GM12801 (cell line): Measurements from ENCODE around the gene C16orf78.

Experiments used
- TF ChIP-seq, protein P1 (sequence below): IDR thresholded peaks from one replicate; pipeline ENCODE4 v1.5.1; 2011; ENCODE audit warnings: control low read depth; ENCODE audit not compliant: insufficient read length; ENCODE audit errors: extremely low read depth

Gene C16orf78

DNA sequence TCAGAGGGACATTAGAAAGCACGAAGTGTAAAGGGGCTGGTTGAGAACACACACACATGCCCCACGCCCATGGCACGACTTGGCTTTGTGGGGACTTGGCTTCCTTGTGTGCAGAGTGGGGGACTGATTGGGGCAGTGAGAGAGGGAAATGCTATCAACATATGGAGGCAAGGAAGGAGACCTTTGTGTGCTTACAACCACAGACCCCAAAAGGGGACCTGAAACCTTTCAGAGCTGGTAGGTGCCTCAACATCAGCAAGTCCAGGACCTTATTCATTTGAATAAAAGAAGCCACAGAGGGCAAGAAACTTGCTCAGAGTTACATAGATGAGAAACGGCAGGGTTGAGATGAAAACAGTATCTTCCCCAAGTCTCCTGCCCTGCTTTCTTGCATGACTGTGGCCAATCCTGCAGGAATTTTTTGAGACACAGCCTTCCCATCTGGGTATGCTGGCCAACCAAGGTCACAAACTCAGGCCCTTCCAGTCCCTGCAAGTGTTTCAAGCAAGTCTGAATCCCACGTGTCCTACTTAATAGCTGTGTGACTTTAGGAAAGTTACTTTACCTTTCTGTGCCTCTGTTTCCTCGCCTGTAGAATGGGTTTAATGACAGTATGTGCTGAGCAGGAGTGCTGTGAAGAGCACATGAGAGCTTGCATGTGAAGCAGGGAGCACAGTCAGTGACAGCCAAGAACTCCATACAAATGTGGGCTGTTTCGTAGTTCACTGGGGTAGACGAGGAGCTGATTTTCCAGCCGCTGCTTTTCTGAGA lies 26.2 kb downstream of the C16orf78 start:
- TF ChIP-seq, protein P1, sequence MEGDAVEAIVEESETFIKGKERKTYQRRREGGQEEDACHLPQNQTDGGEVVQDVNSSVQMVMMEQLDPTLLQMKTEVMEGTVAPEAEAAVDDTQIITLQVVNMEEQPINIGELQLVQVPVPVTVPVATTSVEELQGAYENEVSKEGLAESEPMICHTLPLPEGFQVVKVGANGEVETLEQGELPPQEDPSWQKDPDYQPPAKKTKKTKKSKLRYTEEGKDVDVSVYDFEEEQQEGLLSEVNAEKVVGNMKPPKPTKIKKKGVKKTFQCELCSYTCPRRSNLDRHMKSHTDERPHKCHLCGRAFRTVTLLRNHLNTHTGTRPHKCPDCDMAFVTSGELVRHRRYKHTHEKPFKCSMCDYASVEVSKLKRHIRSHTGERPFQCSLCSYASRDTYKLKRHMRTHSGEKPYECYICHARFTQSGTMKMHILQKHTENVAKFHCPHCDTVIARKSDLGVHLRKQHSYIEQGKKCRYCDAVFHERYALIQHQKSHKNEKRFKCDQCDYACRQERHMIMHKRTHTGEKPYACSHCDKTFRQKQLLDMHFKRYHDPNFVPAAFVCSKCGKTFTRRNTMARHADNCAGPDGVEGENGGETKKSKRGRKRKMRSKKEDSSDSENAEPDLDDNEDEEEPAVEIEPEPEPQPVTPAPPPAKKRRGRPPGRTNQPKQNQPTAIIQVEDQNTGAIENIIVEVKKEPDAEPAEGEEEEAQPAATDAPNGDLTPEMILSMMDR, result no peak

DNA sequence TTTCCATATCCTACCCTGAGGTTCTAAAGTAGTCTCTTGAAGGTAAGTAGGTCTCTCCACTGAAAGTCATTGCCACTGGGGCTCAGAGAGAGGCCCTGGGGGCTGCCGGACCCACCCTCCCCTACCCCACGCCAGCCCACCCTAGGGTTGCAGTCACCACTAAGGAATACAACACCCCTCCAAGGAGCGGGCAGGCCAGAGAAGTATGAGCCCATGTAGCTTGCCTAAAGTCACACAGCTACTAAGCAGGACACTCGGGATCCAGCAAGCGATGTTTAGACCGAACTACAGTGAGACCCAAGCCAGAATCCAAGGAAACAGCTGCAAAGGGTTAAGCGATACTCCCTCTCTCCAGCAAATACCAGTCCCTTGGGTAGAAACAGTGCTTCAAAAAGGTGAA lies 27.0 kb downstream of the C16orf78 start:
- TF ChIP-seq, protein P1, result no peak

DNA sequence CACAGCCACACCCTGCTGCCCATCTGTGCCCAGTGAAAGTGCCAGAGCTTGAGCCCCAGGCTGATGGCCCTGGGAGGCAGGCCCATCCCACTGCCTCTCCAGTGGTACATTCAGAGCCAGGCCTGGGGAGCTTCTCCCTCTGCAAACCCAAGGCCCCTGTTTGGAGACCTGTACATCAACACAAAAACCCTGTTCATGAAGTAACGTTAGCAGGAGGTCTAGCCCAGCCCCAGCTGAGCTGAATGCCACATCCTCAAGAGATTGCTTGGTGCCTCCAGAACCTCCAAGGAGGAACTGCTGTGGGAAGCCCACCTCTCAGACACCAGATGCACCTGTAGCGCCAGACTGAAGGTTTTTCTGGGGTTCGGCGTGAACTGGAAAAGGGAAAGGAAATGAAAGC lies 31.5 kb downstream of the C16orf78 start:
- TF ChIP-seq, protein P1, result no peak

DNA sequence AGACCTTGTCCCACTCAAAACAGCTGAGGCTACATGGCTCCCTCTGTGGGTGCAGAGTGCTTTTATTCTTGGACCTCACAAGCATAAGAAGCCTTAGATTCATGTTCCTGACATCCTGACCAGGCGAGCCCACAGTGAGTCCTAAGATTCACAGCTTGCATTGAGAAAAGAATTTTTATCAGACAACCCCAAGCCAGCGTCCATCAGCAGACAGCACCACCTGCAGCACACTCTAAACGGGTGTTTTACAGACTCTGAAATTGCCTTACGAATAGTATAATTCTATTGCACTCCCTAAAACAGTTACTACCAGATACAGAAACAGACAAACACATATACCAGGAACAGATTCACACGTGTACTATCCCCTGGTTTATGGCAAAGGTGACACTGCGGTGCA lies 31.9 kb downstream of the C16orf78 start:
- TF ChIP-seq, protein P1, result no peak

DNA sequence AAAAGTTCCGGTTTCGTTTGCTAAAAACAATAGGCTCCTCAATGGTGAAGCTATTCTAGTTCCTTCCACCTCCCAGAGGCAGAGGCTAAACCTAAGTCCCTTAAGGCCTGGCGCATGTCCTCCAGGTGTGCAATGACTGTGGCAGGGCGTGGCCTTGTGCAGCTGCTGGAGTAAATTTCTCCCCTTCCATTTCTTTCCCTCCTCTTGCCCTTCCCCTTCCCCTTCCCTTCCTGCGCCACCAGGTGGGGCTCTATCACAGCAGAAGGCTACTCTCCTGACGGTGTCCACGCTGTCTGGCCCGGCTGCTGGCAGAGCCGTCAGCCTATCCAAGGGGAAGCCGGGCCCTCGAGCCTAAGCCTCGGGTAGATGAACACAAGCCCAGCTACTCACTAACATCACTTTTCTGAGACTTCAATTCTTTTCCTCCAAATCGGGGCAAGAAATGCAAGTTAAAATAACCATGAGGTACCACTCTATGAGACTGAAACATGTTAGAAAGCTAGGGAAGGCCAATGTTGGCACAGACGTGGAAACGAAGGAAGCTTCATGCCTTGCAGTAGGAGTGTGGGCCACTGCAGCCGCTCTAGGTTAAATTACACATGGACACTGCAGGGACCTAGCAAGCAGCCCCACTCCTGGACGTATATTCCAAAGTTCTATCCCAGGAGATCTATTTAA lies 34.4 kb downstream of the C16orf78 start:
- TF ChIP-seq, protein P1, result no peak

DNA sequence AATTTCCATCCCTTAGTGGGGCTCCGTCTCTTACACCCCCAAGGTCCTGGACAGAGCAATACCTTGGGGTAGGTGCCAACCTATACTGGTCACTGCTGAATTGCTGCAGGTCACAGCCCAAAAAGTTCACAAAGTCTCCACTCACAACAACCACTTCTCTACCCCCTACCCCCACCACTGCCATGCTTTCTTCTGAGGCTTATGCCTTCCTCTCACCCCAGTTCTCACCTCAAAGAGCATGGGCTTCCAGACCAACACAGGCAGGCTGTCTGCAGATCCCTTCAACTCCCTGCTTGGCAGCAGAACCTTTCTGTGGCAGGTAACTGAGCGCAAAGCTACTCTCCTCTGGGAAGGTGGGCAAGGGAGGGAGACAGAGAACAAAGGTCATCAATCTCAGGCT lies 35.5 kb downstream of the C16orf78 start:
- TF ChIP-seq, protein P1, result no peak

DNA sequence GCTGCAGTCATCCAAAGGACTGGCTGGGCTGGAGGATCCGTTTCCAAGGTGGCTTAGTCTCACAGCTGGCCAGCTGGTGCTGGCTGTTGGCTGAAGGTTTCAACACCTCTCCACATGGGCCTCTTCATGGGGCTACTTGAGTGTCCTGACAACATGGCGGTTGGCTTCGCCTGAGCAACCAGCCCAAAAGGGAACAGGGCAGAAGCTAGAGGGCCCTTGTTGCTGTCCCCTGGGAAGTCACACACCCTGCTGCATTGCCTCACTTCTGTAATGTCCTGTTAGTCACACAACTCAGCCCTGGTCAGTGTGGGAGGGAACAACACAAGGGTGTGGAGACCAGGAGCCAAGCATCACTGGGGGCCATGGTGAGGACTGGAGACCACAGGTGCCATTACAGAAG lies 36.6 kb downstream of the C16orf78 start:
- TF ChIP-seq, protein P1, result no peak
